NCI-H187 treated with DMSO at 0.1 percent for 48 hours (cell line): Measurements from ENCODE around the gene TRIM50.
"Not testable (repeated sequence)": the region's sequence is repeated elsewhere in the genome, so short reads cannot be mapped to it uniquely, and the experiment has no call there.

Experiments used
- DNase-seq: peaks from one replicate; lab custom pipeline; 2025; lab: John Stamatoyannopoulos, UW

Gene TRIM50

DNA sequence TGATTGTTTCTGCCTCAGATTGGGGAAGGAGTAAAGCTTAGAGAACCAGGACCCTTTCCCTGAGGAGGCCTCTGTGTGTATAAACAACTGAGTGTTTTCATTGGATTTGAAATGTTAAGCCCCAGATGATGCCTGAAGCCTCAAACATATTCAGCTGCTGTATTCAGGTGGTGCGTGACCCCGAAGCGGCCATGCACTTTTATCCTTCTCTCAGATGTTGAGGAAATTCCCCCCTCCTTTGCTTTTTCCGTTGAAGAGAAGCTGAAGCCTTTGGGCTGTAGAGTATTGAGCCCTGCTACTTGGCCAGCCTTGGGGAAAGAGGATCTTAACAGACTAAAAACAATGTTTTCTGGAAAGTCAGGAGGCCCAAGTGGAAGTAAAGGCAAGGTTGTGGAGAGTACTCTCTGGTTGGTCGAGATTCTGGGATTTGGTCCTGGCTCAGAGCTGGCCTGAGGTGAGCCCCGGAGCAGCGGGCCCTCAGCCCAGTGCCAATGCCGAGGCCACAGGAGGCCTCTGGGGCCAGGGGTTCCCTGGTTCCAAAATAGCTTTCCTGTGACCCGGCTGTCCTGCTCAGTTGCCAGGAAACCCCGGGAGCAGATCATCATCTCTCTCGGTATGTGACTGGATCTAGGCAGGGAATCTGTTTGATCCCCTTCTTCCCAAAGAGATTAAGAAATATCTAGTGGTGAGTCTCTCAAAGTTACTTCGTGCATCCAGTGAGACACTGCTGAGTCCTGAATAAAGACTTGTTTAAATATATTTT is 22.6 kb upstream of the TRIM50 start:
- no peak for DNase-seq

DNA sequence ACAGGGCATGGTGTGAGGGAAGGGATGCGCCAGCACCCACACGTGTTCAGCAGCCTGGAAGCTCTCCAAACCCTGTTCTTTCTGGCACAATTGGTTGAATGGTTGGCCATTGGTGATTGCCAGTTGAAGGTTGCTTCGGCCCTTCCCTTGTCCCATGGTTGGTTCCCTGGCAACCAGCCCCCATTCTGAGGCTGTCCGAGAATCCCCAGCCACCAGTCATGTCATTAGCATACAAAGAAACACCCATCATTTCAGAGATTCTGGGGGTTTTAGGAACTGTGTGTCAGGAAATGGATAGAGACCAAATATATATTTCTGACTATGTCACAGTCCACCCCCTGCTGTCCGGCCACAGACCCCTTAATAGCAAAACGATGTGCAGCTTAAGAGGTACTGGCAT is 21.9 kb upstream of the TRIM50 start:
- no peak for DNase-seq

DNA sequence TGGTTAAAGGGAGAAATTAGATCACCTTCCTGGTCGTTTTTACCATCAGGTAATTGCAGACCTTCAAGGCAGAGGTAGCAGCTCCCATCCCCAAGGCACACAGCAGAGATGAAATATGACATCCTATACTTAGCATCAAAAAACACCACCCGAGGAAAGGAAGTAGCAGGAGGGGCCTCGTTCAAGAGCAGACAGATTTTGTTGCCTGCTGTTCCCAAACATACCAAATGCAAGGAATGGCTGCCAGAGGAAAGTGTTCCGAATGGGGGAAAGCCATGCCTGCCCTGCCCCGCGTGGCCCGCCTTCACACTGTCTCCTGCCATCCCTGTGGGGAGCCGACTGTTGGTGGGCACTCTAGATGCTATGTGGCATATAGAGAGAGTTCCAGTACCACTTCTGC is 18.1 kb upstream of the TRIM50 start:
- DNase-seq, result no peak

DNA sequence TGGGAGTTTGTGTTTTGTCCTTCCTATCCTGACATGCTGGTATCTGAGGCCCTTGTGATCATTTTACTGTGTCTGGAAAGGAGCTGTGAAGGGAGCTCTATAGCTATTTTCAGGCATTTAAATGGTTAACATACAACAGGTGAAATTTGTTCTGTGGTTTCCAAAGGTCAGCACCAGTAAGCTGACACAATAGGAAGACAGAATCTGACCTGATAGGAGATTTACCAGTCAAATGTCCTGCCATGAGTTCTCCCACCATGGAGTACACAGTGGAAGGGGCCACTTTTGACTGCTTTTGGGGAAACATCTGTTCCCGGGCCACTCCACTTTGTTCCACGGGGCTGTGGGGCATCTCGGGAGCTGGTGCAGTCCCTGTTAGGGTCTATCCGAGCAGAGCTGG is 17.7 kb upstream of the TRIM50 start:
- no peak for DNase-seq

DNA sequence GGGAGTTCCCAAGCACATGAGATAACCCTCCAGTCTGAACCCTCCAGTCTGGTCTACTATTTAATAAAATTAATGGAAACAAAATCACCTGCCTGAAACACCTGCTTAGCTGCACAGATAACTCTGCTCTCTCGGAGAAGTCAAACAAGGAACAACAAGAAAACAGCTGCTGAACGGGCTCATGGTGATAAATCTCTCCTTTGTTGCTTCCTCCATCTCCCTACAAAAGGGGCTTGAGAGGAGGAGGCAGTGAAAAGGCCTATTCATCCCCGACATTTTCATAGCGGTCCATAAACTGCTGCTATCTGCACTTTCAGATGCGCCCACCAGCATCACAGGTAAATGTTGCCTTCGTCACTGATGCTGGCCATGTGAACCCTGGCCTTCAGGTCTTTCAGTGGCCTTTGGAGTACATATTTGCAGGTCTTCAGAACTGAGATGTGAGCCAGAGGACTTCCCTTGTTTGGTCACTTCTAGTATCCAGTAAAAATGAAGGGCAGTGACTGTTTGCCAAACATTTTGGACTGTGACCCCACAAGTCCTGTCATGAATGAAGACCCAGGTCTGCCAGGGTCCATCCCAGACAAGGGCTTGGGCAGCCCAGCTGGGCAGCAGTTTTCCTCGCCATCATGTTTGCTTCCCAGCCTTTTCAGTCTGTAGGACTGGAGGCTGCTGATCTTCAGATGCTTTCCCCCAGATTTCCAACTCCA is 15.9 kb upstream of the TRIM50 start:
- no peak for DNase-seq

DNA sequence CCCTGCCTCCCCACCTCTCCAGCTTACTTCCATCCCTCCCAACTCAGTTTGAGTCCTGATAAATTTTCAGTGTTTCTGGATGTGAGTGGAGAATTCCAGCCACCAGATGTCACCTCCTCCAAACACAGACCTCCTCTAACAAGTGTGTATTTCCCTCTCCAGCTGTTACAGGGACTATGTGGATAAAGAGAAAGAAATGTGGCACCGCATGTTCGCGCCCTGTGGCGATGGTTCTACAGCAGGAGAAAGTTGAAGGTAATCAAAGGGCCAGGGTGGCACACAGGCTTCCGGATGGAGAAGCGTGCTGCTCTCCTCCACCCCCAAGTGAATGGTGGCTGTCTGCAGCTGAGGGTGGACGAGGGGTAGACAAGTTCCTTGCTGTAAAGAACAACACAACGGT is 14.8 kb upstream of the TRIM50 start:
- DNase-seq, result no peak

DNA sequence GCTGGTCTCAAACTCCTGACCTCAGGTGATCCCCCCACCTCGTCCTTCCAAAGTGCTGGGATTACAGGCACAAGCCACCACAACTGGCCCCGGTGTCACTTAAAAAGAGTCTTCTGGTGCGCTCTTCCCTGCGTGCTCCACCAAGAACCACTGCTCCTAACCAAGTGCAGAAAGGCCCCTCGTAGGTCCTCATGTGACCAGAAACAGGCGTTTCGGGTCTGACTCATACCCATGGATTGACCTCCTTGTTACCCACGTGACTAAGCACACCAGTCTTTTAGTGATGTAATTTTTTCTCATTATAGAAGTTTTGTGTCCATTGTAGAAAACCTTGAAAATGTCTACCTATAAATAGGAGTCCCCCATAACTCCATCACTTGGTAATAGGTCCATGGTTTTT is 14.0 kb upstream of the TRIM50 start:
- DNase-seq, result no peak

DNA sequence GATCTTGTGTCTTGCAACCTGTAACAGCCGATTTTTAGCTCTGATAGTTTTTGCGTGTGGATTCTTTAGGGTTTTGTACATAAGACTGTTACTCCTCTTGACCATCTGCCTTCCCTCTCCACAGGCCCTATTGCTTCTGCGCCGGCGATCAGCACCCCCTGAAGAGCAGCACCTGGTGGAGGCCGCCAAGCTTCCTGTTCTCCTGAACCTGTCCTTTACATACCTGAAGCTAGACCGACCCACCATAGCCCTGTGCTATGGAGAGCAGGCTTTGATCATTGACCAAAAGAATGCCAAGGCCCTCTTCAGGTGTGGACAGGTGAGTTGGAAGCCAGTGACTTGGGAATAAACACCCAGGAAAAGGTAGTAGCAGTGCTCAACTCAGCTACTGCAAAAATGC is 12.6 kb upstream of the TRIM50 start:
- no peak for DNase-seq

DNA sequence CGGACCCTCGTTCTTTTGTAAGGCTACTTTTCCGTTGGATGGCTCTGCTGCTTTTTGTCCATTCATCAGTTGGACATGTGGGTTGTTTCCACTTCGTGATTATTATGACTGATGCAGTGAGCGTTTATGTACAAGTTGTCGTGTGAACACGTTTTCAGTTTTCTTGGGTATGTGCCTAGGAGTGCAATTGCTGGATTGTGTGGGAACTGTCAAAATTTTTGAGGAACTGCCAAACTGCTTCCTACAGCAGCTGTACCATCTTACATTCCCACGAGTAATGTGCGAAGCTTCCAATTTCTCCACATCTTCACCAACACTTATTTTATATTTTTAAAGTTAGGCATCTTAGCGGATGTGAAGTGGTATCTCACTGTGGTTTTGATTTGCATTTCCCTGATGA is 10.4 kb upstream of the TRIM50 start:
- no peak for DNase-seq

DNA sequence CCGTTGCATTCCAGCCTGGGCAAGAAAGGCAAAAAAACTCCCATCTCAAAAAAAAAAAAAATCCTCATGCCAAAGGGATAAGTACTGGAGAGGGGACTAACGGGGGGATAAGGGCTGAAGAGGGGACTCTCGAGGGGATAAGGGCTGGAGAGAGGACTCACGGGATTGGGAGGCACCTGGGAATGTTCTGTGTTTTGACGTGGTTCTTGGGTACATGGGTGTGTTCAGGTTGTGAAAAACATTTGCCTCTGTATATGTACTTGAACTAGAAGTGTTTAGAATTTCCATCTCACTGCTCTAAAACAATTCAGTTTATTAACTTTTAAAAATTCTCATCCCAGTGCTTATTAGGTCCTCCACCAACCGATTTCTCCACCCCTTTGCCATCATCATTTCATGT is 4.6 kb upstream of the TRIM50 start:
- no peak for DNase-seq

DNA sequence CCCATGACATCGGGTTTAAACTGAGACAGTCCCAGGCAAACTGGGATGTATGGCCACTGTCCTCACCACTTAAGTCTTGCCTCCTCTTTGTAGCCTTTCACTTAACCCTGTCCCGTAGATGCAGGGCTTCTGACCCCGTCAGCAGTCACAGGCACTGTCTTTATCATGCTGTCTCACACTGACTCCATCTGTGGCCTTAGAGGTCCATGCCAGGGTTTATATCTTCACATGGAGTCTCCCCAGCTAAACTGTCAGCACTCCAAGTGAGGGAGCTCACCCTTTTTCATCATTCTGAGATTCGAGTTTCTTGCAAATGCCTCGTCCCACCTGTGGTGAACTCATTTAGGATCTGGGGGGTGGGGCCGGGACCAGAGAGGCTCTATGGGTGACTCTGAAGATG is 2.9 kb upstream of the TRIM50 start:
- no peak for DNase-seq

DNA sequence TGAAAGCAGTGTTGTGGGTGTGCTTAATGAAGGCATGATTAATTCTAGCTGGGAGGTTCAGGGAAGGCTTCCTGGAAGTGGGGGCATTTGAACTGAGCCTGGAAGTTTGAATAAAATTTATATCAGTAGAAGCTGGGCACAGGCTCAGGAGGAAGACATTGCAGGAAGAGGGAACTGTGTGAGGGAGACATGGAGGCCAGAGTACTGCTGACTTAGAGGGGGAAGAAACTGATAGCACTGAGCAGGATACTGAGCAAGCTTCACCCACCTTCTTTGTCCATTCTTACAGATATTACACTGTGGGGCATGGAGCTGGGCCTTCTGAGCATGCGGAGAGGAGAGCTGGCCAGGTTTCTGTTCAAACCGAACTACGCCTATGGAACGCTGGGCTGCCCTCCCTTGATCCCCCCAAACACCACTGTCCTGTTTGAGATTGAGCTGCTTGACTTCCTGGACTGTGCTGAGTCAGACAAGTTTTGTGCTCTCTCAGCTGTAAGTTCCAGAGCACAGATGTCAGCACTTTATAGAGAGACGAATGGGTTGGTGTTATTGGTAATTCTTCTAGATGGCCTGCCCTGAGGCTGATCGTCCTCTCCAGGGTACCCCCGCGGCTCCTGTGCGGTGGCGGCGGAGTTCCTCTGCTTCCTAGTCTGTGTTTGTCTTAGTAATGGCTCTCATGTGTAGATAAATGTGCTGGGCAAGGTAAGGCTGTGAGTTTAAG is 2.1 kb upstream of the TRIM50 start:
- DNase-seq, result no peak

DNA sequence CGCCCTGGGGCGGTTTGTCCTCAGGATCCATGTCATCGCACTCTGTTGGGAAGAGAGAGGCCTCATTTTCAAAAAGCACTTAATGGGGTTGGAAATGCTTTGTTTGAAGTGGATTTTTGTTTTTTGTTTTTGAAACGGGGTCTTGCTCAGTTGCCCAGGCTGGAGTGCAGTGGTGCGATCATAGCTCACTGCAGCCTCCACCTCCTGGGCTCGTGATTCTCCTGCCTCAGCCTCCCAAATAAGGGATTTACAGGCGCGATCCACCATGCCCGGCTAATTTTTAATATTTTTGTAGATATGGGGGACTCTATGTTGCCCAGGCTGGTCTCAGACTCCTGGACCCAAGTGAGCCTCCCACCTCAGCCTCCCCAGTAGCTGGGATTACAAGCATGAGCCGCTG is 814 bp upstream of the TRIM50 start:
- DNase-seq, result no peak

DNA sequence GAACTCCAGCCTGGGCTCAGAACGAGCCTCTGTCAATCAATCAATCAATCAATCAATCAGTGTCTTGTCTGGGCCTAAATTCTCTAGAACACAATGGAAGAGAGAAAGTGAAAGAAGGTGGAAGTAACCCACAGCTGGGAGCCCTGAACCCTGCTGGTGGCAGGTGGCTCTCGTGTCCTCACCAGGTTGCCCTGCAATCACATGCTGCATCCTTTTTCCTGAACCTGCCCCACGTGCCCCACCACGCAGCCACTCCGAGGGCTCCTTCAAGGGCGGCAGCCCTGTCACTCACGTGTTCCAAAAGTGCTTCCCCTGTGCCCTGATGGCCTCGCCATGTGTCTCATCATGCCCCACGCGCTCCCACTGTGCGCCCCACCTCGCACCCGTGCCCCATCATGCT is 433 bp downstream of the TRIM50 start:
- not testable (repeated sequence) for DNase-seq

DNA sequence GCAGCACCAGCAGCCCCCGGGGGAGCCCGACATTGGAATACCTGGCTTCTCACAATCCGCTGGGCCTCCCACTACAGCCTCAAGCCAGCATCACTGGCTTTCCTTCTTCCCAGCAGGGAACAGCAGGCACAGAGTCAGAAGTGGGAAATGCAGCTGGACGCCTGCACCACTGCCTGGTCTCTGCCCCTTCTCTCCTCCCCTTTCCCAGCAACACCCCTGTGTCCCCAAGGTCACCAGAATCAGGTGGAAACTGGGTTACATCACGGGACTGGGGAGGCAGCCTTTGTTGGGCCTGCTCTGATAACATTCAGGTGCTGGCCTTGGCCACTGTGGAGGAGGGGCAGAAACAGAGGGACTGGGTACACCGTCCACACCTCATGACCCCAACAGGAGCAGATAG is 2.5 kb downstream of the TRIM50 start:
- DNase-seq, result not testable (repeated sequence)

DNA sequence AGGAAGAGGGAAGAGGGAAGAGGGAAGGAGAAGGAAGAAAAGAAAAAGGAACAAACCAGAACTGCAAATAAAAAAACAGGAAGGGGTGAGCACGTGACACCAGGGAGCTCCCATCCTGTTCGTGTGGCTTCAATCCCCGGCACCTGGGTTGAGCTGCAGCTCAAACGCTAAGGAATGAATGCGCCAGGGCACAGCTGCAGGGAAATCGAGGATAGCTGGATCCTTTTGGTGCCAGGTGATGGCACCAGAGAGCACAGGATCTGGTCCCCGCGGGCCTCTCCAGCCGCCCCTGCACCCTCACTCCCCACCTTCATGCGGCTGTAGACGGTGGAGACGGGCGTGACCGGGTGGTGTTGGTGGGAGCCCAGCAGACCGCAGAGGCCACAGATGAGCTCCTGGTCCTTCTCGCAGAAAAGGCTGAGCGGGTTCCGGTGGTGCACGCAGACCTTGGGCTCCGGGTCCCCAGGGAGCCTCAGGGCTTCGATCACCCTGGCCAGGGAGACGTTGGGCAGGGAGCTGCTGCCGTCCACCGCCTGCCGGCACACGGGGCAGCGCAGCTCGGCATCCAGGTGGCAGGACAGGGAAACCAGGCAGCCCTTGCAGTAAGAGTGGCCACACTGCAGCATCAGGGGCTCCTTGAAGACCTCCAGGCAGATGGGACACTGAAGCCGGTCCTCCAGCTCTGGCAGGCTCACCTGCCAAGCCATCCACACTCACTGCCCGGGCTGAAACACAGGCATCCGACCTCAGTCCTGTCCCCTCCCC is 3.6 kb downstream of the TRIM50 start:
- DNase-seq, result not testable (repeated sequence)

DNA sequence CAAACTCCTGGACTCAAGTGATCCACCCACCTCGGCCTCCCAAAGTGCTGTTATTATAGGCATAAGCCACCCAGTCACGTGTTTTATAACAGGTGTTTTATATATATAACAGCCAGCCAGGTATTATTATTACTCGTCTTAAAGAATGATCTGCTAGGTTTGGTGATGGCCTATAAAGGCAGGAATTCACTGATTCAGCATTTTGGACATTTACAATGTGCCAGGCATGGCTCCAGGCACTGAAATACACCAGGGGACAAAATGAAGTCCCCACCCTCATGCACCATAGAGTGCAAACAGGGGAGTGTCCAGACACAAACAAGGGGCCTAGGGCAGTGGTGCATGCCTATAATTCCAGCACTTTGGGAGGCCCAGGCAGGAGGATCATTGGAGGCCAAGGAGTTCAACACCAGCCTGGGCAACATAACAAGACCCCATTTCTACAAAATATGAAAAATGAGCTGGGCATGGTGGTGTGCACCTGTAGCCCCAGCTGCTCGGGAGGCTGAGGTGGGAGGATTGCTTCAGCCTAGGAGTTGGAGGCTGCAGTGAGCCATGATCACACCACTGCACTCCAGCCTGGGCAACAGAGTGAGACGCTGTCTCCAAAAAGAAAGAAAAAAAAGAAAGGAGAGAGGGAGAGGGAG is 4.3 kb downstream of the TRIM50 start:
- DNase-seq, result not testable (repeated sequence)

DNA sequence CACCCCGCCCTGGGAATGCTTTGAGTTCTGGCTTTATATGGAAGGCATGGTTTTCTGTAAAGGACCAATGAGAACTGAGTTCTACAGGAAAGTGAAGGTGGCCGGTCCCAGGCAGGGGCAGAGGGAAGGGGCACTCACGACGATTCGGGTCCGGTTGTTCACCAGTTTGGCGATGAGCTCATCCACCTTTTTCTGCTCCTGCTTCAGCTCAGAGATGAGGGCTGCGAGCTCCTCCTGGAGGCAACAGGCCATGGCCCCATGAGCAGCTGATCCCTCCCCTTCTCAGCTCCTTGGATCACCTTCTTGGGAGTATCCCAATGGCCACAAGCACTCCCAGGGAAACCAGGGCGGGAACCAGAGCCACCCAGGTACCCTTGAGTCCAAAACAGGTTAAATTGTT is 7.9 kb downstream of the TRIM50 start:
- not testable (repeated sequence) for DNase-seq

DNA sequence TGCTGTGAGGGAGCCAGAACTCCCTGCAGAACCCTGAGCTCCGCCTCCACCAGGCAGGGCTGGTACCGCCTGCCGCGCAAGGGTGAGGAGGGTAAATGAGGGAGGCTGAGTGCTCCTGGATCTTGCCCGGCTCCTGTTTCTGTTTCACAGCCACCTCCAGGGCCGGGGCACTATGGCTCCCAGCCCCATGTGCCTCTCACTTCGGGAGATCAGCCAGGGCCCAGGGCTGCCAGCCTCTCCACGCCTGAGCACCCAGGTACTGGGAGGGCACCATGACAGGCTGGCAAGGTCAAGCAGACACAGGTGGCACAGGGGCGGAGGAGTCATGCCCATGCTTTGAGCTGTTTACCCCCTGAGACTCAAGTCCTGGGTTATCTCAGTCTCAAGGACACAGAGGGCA is 8.3 kb downstream of the TRIM50 start:
- not testable (repeated sequence) for DNase-seq

DNA sequence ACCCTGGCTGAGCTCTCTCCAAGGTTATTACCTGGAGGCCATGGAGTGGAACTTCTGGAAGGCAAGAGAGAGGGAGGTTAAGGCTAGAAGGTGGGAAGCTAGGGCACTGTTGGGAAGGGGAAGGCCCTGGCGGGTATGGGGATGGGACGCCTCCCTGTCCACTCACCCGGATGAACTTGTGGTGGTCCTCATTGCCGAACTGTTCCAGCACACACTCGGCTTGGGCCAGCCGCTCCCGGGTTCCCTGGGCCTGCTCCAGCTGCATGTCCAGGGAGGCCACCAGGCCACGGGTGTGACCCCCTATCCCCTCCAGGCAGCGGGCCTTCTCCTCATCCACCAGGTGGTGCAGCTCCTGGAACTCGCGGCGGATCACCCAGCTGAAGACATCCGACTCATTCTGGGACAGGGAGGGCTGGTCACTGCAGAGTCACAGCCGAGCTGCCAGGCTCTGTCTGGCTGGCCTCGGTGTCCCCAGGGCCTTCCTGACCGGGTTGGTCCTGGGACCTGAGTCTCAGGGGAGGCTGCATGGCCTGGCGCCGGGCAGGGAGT is 9.2 kb downstream of the TRIM50 start:
- DNase-seq, result not testable (repeated sequence)

DNA sequence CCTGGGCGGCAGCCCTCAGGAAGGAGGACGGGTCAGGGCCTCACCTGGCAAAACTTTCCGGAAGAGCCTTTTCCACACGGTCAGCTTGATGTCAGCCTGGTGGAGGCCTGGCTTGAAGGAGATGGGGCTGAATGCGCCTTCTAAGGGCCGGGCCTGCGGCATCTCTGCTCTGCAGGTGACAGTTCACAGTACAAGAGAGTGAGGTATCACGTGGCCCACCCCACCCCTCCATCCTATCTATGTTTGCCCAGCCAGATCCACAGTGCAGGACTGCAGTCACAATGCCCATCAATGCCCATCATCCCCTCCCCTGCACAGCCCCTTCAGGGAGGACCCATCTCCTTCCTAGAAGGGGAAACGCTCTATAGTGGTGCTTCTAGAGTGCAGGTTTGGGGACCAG is 11.4 kb downstream of the TRIM50 start:
- DNase-seq, result no peak

DNA sequence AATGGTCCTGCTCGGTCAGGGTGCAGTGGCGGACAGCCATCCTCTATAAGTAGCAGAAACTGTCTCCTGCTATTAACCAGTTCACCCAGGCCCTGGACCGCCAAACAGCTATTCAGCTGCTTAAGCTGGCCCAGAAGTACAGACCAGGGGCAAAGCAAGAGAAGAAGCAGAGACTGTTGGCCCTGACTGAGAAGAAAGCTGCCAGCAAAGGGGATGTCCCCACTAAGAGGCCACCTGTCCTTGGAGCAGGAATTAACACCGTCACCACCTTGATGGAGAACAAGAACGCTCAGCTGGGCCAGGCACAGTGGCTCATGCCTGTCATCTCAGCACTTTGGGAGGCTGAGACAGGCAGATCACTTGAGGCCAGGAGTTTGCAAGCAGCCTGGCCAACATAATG is 13.6 kb downstream of the TRIM50 start:
- DNase-seq, result no peak
